PFSK-1 (cell line): ENCODE data around the gene FBXW11.

Source experiments
- FOXP2 ChIP-seq: optimal IDR thresholded peaks from 2 replicates; pipeline ENCODE3; 2011; ENCODE audit warnings: borderline replicate concordance, control low read depth, inconsistent platforms; ENCODE audit not compliant: insufficient read depth; ENCODE audit errors: extremely low read length, extremely low read depth
- POLR2AphosphoS5 ChIP-seq: IDR thresholded peaks from 2 replicates; pipeline ENCODE4 v1.6.1; 2012; ENCODE audit warnings: low read depth, mild to moderate bottlenecking, control low read depth, low read length, moderate library complexity
- REST ChIP-seq, 2 experiments: IDR thresholded peaks; 2 replicates each; pipeline versions ENCODE4 v1.6.1 to v1.8.0; 2011 to 2012; ENCODE audit warnings: low read depth in 2 of 2, low read length in 2 of 2, control low read depth in 1 of 2, inconsistent platforms in 1 of 2, mild to moderate bottlenecking in 1 of 2, moderate library complexity in 1 of 2; ENCODE audit not compliant: insufficient read depth in 1 of 2
- SIN3A ChIP-seq: IDR thresholded peaks from 2 replicates; pipeline ENCODE4 v1.6.1; 2012; ENCODE audit warnings: mild to moderate bottlenecking, low read length, moderate library complexity, borderline replicate concordance; ENCODE audit not compliant: insufficient read depth
- TAF1 ChIP-seq: IDR thresholded peaks from 2 replicates; pipeline ENCODE4 v1.6.1; 2012; ENCODE audit warnings: low read length, control low read depth, borderline replicate concordance; ENCODE audit not compliant: insufficient read depth

Gene FBXW11

DNA sequence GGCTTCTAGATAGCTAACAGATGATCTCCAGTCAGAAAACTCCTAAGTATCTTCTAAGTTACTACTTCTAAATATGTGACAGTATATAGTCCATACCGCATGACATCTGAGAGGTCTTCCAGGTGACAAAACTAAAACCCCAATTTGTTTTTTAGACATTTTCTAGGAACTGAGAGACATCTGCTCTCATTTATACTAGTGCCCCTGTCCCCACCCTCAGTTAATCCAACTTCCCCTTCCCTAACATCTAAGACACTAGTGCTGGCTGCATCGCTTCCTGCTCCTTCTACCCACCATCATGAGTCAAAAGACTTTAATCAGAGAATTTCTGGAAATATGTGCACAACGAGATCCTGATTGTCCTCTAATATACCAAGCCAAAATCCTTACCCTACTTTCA is 37.9 kb downstream of the FBXW11 start:
- TF ChIP-seq SIN3A (no peak), FOXP2 (no peak)

DNA sequence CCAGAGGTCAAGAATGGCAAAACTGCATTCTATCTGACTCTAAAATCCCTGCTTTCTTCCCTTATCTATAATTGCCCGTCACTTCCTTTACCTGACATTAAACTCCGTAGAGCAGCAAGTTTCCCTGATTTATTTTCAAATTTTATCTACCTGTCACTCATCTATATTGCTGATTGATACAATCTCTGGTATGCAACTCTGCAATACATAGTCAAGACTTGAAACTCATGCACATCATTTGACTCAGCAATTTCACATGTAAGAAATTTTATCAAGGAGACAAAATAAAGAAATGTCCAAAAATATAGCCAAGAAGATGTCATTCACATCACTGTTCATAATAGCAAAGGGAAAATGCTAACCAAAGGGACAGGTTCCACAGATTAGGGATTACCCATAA is 39.5 kb downstream of the FBXW11 start:
- TF ChIP-seq POLR2AphosphoS5 = no peak
- no peak for TF ChIP-seq REST (IDR thresholded peaks at IDR 0.05; ENCODE audit: insufficient read depth in 1 of 2, low read depth in 2 of 2, low read length in 2 of 2)
- no peak for TF ChIP-seq SIN3A
- TF ChIP-seq FOXP2 = no peak
- TF ChIP-seq TAF1 = no peak

- TF ChIP-seq FOXP2 = no peak
- no peak for TF ChIP-seq TAF1
- no peak for TF ChIP-seq REST (IDR thresholded peaks at IDR 0.05; ENCODE audit: insufficient read depth in 1 of 2, low read depth in 2 of 2, low read length in 2 of 2)
- no peak for TF ChIP-seq SIN3A
- no peak for TF ChIP-seq POLR2AphosphoS5
These were observed 40.2 kb downstream of the FBXW11 start for GRCh38 chr5:171966270-171966669.

DNA sequence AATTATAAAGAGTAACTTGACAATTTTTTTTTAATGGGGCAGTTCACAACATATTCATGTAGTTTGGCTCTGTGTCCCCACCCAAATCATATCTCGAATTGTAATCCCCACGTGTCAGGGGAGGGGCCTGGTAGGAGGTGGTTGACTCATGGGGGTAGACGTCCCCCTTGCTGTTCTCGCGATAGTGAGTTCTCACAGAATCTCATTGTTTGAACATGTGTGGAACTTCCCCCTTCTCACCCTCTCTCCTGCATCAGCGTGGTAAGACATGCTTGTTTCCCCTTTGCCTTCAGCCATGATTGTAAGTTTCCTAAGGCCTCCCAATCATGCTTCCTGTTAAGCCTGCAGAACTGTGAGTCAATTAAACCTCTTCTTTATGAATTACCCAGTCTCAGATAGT is 40.7 kb downstream of the FBXW11 start:
- no peak for TF ChIP-seq POLR2AphosphoS5
- TF ChIP-seq REST (IDR thresholded peaks at IDR 0.05; ENCODE audit: insufficient read depth in 1 of 2, low read depth in 2 of 2, low read length in 2 of 2) = no peak
- no peak for TF ChIP-seq TAF1
- no peak for TF ChIP-seq SIN3A
- TF ChIP-seq FOXP2 = no peak

GRCh38 chr5:171963416-171963815 is 43.0 kb downstream of the FBXW11 start:
- TF ChIP-seq REST (IDR thresholded peaks at IDR 0.05; ENCODE audit: insufficient read depth in 1 of 2, low read depth in 2 of 2, low read length in 2 of 2) = no peak
- no peak for TF ChIP-seq TAF1
- no peak for TF ChIP-seq FOXP2
- no peak for TF ChIP-seq POLR2AphosphoS5
- TF ChIP-seq SIN3A = no peak

- TF ChIP-seq SIN3A (no peak), POLR2AphosphoS5 (no peak), FOXP2 (no peak), REST (IDR thresholded peaks at IDR 0.05; ENCODE audit: insufficient read depth in 1 of 2, low read depth in 2 of 2, low read length in 2 of 2) (no peak), TAF1 (no peak)
These were observed 45.3 kb downstream of the FBXW11 start for GRCh38 chr5:171961117-171961516.
